AG04450 (cell line): ENCODE data around the gene AUNIP. TPM values are rescaled to one million over a fixed set of nuclear protein-coding genes. Genes with fewer than 3 reads are reported as not detected.

Source experiments
- CTCF ChIA-PET: fragments of 300-600, 350-600 bp; formaldehyde crosslinking; extraction: SDS; loops from one replicate; lab custom pipeline; 2022; ENCODE audit warnings: antibody characterized with exemption, inconsistent platforms; lab: Charles Lee
- POLR2A ChIA-PET: fragments of 350-600 bp; formaldehyde crosslinking; extraction: SDS; loops from one replicate; lab custom pipeline; 2021; ENCODE audit warnings: antibody characterized with exemption, inconsistent platforms; lab: Yijun Ruan, JAX
- DNase-seq: peaks from one replicate; pipeline ENCODE4 v3.0.0-alpha.2; 2011; ENCODE audit warnings: low read depth, low spot score
- H3K27ac ChIP-seq: one replicate; pipeline ENCODE4 v1.5.1; 2012; ENCODE audit warnings: low read depth, low read length, control low read depth
- H3K27me3 ChIP-seq: one replicate; pipeline ENCODE4 v1.6.0; 2012; ENCODE audit warnings: low read length; ENCODE audit not compliant: control insufficient read depth, insufficient read depth
- H3K4me3 ChIP-seq: 2 replicates; pipeline ENCODE4 v1.5.1; 2011; ENCODE audit warnings: mild to moderate bottlenecking, low read depth, low read length, control low read depth
- H3K9me3 ChIP-seq: 2 replicates; pipeline ENCODE4 v1.5.1; 2012; ENCODE audit warnings: low read length; ENCODE audit not compliant: control insufficient read depth, insufficient read depth
- CTCF ChIP-seq: IDR thresholded peaks from 2 replicates; pipeline ENCODE4 v1.5.1; 2011; ENCODE audit warnings: low read depth, low read length, control low read depth, inconsistent platforms
- polyA plus RNA-seq: library from polyadenylated mRNA; depleted of rRNA; stranded (reverse); fragments of >200 nt; gene quantifications from 2 replicates; pipeline ENCODE4 v1.2.3, GENCODE V29; 2011

Gene AUNIP
- polyA plus RNA-seq, 1 experiment: 0.97 TPM

- ChIA-PET POLR2A (interaction anchor here (1.5 kb wide), 1 partner anchor 37 kb away, joined by 5 read pairs; the partner anchor contains the start of gene MTFR1L), CTCF (interaction anchor here (0.6 kb wide), 1 partner anchor 276 kb away, joined by 3 read pairs; no protein-coding TSS in a partner anchor)
- DNase-seq: no peak
- no peak overlapping the region for H3K27ac ChIP-seq
- no peaks in the 10 kb centered on the region for H3K27me3 ChIP-seq
- no peak for TF ChIP-seq CTCF
- no peak overlapping the region for H3K4me3 ChIP-seq
- no peaks in the 10 kb centered on the region; the same call in 1 of the 2 replicates for H3K9me3 ChIP-seq
Observed at GRCh38 chr1:25856856-25857255, 2.4 kb downstream of the AUNIP start.

- TF ChIP-seq CTCF: no peak
Observed at GRCh38 chr1:25854554-25854953, 4.7 kb downstream of the AUNIP start.

GRCh38 chr1:25848531-25848930, 10.7 kb downstream of the AUNIP start:
- no peak for DNase-seq
- H3K27ac ChIP-seq: no peak overlapping the region
- no peaks in the 10 kb centered on the region for H3K9me3 ChIP-seq
- no peak for TF ChIP-seq CTCF
- ChIA-PET CTCF (no interaction called here), POLR2A (no interaction called here)
- no peaks in the 10 kb centered on the region for H3K27me3 ChIP-seq
- H3K4me3 ChIP-seq: no peak overlapping the region

More at GRCh38 chr1:25854554-25854953, 4.7 kb downstream of the AUNIP start:
- no peak for DNase-seq
- Histone ChIP-seq H3K4me3 (no peak overlapping the region), H3K27me3 (no peaks in the 10 kb centered on the region), H3K9me3 (no peaks in the 10 kb centered on the region; the same call in 1 of the 2 replicates), H3K27ac (no peak overlapping the region)
- CTCF ChIA-PET: interaction anchor here (1.1 kb wide), 1 partner anchor 41 kb away, joined by 3 read pairs; no protein-coding TSS in a partner anchor
- POLR2A ChIA-PET: no interaction called here

GRCh38 chr1:25847929-25848328, 11.3 kb downstream of the AUNIP start:
- Histone ChIP-seq H3K9me3 (no peaks in the 10 kb centered on the region), H3K27me3 (no peaks in the 10 kb centered on the region), H3K4me3 (no peak overlapping the region), H3K27ac (no peak overlapping the region)
- POLR2A ChIA-PET: no interaction called here
- no peak for TF ChIP-seq CTCF
- no peak for DNase-seq
- CTCF ChIA-PET: no interaction called here

GRCh38 chr1:25845664-25846063, 13.6 kb downstream of the AUNIP start:
- CTCF ChIA-PET: no interaction called here
- Histone ChIP-seq H3K27ac (no peak overlapping the region), H3K4me3 (no peak overlapping the region), H3K27me3 (no peaks in the 10 kb centered on the region), H3K9me3 (no peaks in the 10 kb centered on the region)
- no peak for DNase-seq
- POLR2A ChIA-PET: no interaction called here
- no peak for TF ChIP-seq CTCF
